ENCODE data around the gene CSGALNACT2.

CSGALNACT2 gene

GRCh38 chr10:43230909-43231522, 92.8 kb downstream of the CSGALNACT2 start:
- DNase-seq: no peak

GRCh38 chr10:43231523-43232078, 93.4 kb downstream of the CSGALNACT2 start:
- peak; percentile 56 for DNase-seq

GRCh38 chr10:43233601-43234430, 95.6 kb downstream of the CSGALNACT2 start:
- DNase-seq: peak; percentile 2

DNA sequence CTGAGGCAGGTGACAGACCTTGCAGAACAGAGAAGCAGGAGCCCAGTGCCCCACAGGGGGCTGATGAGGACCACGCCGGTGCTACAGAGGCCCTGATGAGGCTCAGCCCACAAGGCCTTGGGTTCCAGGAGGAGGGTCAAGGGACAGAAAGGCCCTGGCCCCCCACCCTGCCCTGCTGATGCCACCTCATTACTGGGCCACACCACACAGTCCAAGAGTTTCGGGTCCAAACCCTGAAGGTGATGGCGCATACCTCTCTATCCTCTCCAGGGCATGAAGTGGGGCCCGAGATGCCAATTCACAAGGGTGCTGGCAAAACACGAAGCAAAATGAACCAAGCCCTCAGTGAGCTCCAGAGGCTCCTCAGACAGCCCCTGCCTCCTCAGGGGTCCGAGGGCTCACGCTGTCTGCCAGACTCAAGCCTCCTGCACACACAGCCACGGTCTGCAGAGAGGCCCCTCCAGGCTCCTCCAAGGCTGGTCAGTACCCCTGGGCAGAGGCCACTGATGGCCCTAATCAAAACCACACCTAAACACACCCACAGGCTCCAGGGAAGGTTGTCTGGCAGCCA, 96.3 kb downstream of the CSGALNACT2 start:
- DNase-seq: peak; percentile 1
